HepG2 (cell line): ENCODE measurements around the gene VAT1L.

Experiments used
- SNAPC2 ChIP-seq: sonication (generic); formaldehyde crosslinking; IDR thresholded peaks from 2 replicates; pipeline ENCODE4 v1.8.1; 2022; ENCODE audit warnings: mild to moderate bottlenecking, missing genetic modification reagents
- UBTF ChIP-seq: sonication (generic); formaldehyde crosslinking; IDR thresholded peaks from 2 replicates; pipeline ENCODE4 v1.4.0; 2020; ENCODE audit warnings: mild to moderate bottlenecking, missing genetic modification reagents

GRCh38 chr16:77960766-77961165 is 172.4 kb downstream of the VAT1L start:
- TF ChIP-seq UBTF (CRISPR knock-in tag): no peak
- no peak for TF ChIP-seq SNAPC2 (CRISPR knock-in tag)
